Kidney (tissue), 14 donors: ENCODE measurements around the gene MORN4. TPM values are rescaled to one million over a fixed set of nuclear protein-coding genes. Genes with fewer than 3 reads are reported as not detected.

Source experiments
- DNase-seq, 5 donors: peaks; one replicate each; pipeline ENCODE4 v3.0.0-alpha.2; 2013 to 2020
- FAIRE-seq: peaks from 2 replicates; lab custom pipeline; 2012; peaks lifted over from hg19 to GRCh38; lab: Jason Lieb, UNC
- H3K27ac ChIP-seq, 2 donors: one replicate each; pipeline ENCODE4 v1.7.0; 2013; ENCODE audit warnings: low read depth in 2 of 2, low read length in 2 of 2, inconsistent platforms in 1 of 2
- H3K27me3 ChIP-seq: one replicate; pipeline ENCODE4 v1.7.1; 2013; ENCODE audit warnings: low read length, inconsistent platforms; ENCODE audit not compliant: control insufficient read depth, insufficient read depth
- H3K36me3 ChIP-seq, 3 donors: one replicate each; pipeline versions ENCODE4 v1.7.0 to v1.7.1; 2013; ENCODE audit warnings: low read length in 3 of 3, control low read depth in 1 of 3, inconsistent platforms in 1 of 3; ENCODE audit not compliant: insufficient read depth in 3 of 3, control insufficient read depth in 2 of 3
- H3K4me1 ChIP-seq, 3 donors: one replicate each; pipeline versions ENCODE4 v1.7.0 to v1.7.1; 2013; ENCODE audit warnings: low read length in 3 of 3, inconsistent platforms in 1 of 3, low read depth in 1 of 3; ENCODE audit not compliant: control insufficient read depth in 2 of 3, insufficient read depth in 2 of 3
- H3K4me3 ChIP-seq, 3 donors: one replicate each; pipeline versions ENCODE4 v1.7.0 to v1.8.1; 2013; ENCODE audit warnings: low read length in 3 of 3, control low read depth in 1 of 3, inconsistent platforms in 1 of 3
- H3K9ac ChIP-seq, 3 donors: one replicate each; pipeline versions ENCODE4 v1.7.0 to v1.7.1; 2013; ENCODE audit warnings: low read length in 3 of 3, control low read depth in 1 of 3, inconsistent platforms in 1 of 3
- H3K9me3 ChIP-seq, 3 donors: one replicate each; pipeline versions ENCODE4 v1.7.0 to v1.7.1; 2013; ENCODE audit warnings: low read length in 3 of 3, control low read depth in 1 of 3, inconsistent platforms in 1 of 3; ENCODE audit not compliant: control insufficient read depth in 2 of 3, insufficient read depth in 1 of 3
- intact Hi-C: fragments of 100-400 bp; cut with DNase I; formaldehyde crosslinking; loops from one replicate; pipeline ENCODE4 v1.11.1; 2022
- polyA plus RNA-seq: library from polyadenylated mRNA; stranded (reverse); fragments of 350-450 nt; fragmentation: Illumina TruSeq; extraction: RNeasy Lipid Tissue Mini Kit (QIAGEN cat#74804); gene quantifications from one replicate; pipeline ENCODE4 v1.2.3, GENCODE V29; 2014; ENCODE audit warnings: low read depth, low replicate concordance; ENCODE audit not compliant: insufficient read depth
- total RNA-seq: library from RNA; stranded (reverse); fragmentation: NEBNext Ultra II Directional; extraction: Animal tissue kit (Norgen Biotek cat#: 25700); gene quantifications from one replicate; pipeline ENCODE4 v1.2.1, GENCODE V29; 2021
- TF ChIP-seq, protein P1 (sequence below): IDR thresholded peaks from 3 replicates; pipeline ENCODE4 v1.5.1; 2012; ENCODE audit warnings: mild to moderate bottlenecking, moderate library complexity, borderline replicate concordance; ENCODE audit not compliant: insufficient read depth; ENCODE audit errors: extremely low read depth
- donor health status: control.
- donor health status: control.
- donor health status: control.
- donor health status: control.
- donor health status: control.
- donor health status: DM: yes; HTN: yes; CAD: no.
- donor health status: Normal renal cell carcinoma (clear cell type).

Gene MORN4
- total and polyA plus RNA-seq, 2 donors from 2014 or later: 9.1 to 21.2 TPM

DNA sequence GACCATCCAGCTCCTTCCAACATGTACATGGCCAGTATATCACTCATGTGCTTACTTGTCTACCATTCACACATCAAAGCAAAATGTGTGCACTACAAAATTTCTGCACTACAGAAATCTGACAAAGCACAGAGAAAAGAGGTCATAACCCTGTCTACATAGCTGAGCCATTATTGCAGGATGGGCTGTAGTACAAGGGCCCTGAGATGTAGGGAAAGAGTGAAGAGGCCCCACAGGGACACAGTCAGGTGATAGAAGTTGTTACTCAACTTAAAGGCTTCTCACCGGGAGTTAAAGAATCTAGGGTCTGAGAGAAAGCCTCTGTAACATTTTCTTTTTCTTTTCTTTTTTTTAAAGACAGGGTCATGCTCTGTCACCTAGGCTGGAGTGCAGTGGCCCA lies 36.3 kb upstream of the MORN4 start:
- H3K9me3 ChIP-seq: no peaks in the 10 kb centered on the region
- H3K27ac ChIP-seq: no peak overlapping the region
- H3K4me1 ChIP-seq: no peaks in the 10 kb centered on the region
- DNase-seq (no peak), FAIRE-seq (no peak)
- TF ChIP-seq, protein P1, sequence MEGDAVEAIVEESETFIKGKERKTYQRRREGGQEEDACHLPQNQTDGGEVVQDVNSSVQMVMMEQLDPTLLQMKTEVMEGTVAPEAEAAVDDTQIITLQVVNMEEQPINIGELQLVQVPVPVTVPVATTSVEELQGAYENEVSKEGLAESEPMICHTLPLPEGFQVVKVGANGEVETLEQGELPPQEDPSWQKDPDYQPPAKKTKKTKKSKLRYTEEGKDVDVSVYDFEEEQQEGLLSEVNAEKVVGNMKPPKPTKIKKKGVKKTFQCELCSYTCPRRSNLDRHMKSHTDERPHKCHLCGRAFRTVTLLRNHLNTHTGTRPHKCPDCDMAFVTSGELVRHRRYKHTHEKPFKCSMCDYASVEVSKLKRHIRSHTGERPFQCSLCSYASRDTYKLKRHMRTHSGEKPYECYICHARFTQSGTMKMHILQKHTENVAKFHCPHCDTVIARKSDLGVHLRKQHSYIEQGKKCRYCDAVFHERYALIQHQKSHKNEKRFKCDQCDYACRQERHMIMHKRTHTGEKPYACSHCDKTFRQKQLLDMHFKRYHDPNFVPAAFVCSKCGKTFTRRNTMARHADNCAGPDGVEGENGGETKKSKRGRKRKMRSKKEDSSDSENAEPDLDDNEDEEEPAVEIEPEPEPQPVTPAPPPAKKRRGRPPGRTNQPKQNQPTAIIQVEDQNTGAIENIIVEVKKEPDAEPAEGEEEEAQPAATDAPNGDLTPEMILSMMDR: no peak
- no peak overlapping the region for H3K4me3 ChIP-seq
- H3K27me3 ChIP-seq: no peaks in the 10 kb centered on the region
- intact Hi-C loops: no loop called here
- no peak overlapping the region for H3K9ac ChIP-seq
- peaks cover 4 to 19% (median 18%) of the 10 kb centered on the region in 3 donors for H3K36me3 ChIP-seq

DNA sequence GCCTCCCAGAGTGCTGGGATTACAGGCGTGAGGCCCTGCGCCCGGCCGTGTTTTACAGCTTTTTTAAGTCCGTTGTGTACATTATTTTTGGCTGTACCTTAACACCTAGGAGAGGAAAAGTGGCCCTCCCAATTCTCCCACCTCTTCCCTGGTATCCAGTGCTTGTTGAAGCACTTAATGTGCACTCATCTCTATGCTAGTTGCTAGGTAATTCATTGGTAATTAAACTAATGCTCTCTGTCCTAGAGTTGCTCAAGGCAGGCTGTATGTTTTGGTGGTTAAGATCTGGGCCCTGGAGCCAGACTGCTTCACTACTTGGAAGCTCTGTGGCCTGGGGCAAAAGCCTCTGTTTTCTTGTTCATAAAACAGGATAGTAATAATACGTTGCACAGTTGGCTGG lies 34.2 kb upstream of the MORN4 start:
- Histone ChIP-seq H3K4me1 (no peaks in the 10 kb centered on the region), H3K4me3 (no peak overlapping the region), H3K9me3 (no peaks in the 10 kb centered on the region), H3K27ac (no peak overlapping the region), H3K9ac (no peak overlapping the region), H3K36me3 (peaks cover 6 to 15% (median 10%) of the 10 kb centered on the region in 3 donors), H3K27me3 (no peaks in the 10 kb centered on the region)
- intact Hi-C loops: no loop called here
- TF ChIP-seq, protein P1: no peak
- DNase-seq (no peak), FAIRE-seq (no peak)

DNA sequence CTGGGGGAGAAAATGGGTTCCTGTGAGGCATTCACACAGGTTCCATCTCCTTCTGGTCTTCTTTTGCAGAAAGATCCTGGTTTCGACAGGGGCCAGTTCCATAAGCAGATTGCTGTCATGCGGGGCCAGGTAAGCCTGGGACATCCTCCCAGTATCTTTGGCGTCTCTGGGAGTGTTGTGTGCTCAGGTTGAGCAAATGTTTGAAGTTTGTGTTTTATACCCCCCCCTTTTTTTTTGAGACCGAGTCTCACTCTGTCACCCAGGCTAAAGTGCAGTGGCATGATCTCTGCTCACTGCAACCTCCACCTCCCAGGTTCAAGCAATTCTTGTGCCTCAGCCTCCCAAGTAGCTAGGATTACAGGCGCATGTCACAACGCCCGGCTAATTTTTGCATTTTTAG lies 33.7 kb upstream of the MORN4 start:
- H3K4me1 ChIP-seq: no peaks in the 10 kb centered on the region
- DNase-seq (no peak), FAIRE-seq (no peak)
- no peak overlapping the region for H3K4me3 ChIP-seq
- no peak overlapping the region for H3K9ac ChIP-seq
- TF ChIP-seq, protein P1: no peak
- peaks cover 6 to 15% (median 10%) of the 10 kb centered on the region in 3 donors for H3K36me3 ChIP-seq
- intact Hi-C loops: no loop called here
- H3K27ac ChIP-seq: no peak overlapping the region
- H3K27me3 ChIP-seq: no peaks in the 10 kb centered on the region
- H3K9me3 ChIP-seq: no peaks in the 10 kb centered on the region

DNA sequence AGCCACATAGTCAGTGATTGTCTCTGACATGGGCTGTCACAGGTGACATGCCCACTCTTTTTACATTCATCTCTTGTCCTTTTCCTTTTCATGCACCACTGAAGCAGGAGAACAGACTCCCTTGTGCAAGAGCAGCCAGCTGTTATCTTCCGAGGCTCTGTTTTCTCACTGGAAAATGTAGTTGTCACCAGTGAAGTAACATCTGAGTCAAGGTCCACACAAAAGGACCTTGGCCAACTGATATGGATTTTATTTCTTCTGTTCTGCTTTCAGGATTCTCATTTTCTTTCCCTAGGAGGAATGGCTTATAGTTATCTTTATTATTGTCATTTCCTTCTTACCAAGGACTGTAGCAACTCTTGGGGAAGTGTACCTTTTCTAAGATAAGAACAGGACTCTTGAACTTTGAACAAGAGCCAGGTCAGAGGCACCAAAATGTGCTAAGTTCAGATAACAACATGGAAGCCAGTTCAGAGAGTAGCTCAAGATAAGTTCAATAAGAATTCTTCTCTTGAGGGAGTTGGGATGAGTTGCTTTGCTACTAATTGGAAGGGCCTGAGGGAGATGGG lies 31.1 kb upstream of the MORN4 start:
- Histone ChIP-seq H3K27ac (no peak overlapping the region), H3K9ac (no peak overlapping the region), H3K9me3 (no peaks in the 10 kb centered on the region), H3K4me1 (no peaks in the 10 kb centered on the region), H3K36me3 (peaks cover 6 to 12% (median 6%) of the 10 kb centered on the region in 3 donors), H3K27me3 (no peaks in the 10 kb centered on the region), H3K4me3 (no peak overlapping the region)
- TF ChIP-seq, protein P1: no peak
- DNase-seq (no peak), FAIRE-seq (no peak)
- intact Hi-C loops: no loop called here
